Measurements from ENCODE around the gene RNF175.

Gene RNF175

DNA sequence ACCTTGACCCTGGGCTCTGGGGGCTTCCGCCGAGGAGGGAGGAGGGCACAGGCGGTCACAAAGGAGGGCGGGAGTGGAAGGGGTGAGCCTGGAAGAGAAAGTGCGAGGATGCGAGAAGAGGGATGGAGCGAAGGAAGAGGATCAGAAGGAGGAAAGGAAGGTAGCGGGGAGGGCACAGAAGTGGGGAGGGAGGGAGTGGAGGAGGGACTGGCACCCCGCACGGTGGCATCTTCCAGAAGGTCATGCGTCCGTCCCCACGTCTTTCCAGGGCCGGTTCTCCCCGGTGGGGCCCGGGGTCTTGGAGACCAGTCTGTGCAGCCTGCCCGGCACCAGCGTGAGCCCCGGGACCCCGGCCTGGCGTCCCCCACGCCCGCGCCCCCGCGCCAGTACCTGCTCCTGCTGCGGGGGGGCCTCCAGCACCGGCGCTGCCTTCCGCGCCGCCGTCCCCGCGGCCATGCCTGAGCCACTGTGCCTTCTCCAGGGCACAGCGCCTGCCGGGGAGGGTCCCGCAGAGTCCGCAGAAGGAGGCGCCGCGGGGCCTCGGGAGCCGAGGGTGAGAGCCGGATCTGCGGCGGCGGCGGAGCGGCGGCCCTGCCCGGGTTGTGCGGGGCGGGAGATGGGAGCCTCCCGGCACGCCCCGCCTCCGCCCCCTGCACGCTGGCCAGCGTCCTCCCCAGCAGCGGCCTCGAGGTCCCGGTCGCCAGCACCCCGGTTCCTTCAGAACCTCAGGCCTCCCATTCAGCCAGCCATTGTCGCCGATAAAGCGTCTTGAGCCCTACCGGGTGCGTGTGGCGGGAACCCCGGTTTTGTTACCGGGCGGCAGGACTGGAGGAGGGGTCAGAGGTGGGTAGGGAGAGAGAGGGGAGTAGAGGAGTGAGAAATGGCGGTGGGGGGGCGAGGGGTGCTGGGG lies at the start of gene RNF175:
TSS of gene RNF175 (minus strand) at position 618 of the 910 bp plus-strand sequence. CDS start at position 456, 162 bp downstream.
- no peak for FAIRE-seq

DNA sequence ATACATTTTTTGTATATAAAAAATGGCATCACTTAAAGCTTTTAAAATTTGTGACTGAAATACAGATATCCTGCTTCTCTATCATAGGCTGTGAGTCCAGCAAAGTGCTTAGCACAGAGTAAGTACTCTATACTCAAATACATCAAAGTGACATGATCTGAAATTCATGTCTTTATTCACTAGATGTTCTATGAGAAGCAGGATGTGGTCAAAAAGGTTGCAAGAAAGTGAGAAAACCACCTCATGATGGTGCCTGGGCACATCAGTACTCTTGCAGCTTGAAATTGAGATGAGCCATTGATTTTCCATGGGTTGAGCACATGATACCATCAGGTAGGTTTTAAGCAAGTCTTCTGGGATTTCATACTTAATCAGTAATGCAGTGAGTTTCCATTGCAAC lies 49.5 kb upstream of the RNF175 start:
- FAIRE-seq, result no peak

DNA sequence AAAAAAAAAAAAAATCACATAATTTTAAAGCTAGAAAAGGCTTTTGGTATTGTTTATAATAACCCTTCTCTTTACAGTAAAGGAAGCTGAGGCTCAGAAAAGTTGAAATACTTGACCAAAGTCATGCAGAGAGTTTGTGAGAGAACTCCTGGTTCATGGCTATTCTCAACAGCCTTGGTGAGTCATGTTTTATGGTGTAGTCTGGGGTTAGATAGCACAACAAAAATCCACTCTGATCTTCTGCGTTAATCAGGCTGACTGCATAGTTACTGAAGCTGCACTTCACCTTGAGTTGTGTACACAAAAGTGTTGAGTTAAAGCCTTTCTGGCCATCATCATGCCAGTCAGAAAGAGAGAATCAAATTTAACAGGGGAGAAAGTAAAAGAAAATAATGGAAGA lies 48.4 kb upstream of the RNF175 start:
- FAIRE-seq, result no peak

- FAIRE-seq, result no peak
These were observed 46.2 kb upstream of the RNF175 start for GRCh38 chr4:153806073-153806472.

- no peak for FAIRE-seq
These were observed 44.9 kb upstream of the RNF175 start for GRCh38 chr4:153804722-153805121.

DNA sequence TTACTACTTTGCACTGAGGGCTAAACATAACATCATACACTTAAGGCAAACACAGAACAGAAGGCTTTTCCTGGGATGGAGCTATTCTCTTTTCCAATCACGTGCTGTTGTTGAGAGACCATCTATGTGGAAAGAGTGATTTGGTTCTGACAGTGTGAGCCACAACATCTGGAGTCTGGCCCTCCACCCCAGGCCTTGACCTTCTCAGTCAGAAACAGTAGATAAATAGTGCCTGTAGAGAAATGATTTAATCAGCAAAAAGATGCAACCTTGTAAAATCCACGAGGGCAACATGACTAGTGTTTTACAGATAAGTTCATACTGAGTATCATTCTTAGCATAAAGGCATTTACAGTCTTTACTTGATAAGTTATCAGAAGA lies 39.9 kb upstream of the RNF175 start:
- no peak for FAIRE-seq

DNA sequence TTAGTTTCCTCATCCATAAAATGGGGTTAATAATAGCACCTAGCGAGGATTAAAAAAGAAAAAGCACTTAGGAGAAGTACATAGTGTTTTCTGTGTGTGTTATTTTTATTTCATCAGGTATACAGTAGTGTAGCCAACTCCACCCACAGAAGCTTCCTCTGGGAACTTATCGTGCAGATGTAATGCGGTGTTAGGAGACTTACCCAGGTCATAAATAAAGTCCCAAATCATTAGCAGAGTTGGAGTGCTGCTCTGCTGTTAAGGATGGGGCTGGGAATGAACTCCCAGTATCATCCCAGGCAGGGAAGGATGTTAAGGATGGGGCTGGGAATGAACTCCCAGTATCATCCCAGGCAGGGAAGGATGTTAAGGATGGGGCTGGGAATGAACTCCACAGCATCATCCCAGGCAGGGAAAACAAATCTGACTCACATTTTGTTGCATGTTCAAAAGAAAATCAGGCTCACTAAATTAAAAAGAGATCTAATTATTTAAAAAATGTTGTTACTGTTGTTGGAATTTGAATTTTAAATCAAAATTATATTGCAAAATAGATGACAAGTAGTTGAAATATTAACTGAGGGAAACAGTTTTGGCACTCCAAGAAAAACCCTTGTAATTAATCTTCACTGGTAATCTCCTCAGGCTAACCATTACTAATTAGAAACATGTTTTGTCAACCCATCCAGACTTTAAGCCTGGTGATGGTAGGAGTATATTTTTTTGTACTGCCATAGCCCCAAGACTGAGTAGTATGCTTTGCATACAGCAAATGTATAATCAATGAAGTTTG lies 39.3 kb upstream of the RNF175 start:
- FAIRE-seq, result no peak

DNA sequence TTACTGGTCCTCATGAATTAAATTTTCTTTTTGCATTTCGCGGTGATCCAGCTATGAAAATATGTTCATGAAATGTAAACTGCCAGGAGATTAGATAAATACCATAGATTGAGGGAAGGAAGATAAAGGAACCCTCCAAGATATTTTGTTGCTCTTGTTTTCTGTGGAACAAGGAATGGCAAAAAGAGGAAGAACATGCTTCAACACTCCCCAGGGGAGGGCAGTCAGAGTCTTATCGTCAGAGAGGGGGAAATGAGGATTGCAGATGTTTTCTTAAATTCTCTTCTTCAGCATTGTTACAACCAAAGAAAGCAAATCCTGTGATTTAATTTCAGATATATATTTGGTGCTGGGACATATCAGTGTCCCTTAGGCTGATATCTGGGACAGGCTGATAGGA lies 38.6 kb upstream of the RNF175 start:
- no peak for FAIRE-seq

- FAIRE-seq, result no peak
These were observed 34.2 kb upstream of the RNF175 start for GRCh38 chr4:153794006-153794405.

GRCh38 chr4:153792618-153793247 lies 32.9 kb upstream of the RNF175 start:
- no peak for FAIRE-seq

GRCh38 chr4:153791746-153792617 lies 32.2 kb upstream of the RNF175 start:
- FAIRE-seq, result no peak

GRCh38 chr4:153790962-153791551 lies 31.2 kb upstream of the RNF175 start:
- no peak for FAIRE-seq

- FAIRE-seq, result no peak
These were observed 30.7 kb upstream of the RNF175 start for GRCh38 chr4:153790500-153790865.

DNA sequence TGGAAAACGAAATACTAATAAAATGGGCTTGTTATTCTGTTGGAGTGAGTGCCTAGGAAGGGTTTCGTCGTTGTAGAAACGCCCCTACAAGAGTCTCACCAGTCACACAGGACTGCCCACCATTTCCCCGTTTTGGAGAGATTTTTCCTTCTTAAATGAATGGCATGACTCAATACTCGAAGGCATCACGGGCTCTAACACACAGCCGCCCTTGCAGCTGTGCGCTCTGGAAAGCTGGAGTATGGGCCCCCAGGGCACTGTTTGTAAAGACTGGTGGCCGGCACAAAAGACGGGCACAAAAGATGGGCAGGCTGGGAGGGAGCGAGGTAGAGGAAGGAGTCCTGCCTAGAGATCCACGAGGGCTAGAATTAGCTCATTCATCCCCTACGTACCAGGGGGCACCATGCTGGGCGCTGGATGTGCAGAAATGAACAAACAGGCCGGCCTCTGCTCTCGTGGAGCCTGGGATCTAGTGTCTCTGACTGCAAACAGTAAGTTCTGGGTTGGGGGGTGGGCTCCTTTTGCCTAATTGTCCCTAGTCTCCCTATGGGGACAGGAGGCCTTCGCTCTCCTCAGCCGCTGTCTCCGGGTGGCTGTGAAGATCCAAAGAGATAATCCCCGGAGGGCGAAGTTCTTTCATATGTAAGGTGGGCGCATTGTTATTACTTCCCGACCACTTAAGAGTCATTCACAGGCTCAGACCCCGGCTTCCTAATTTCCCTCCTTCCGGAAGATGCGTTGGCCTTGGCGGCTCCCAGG lies 30.1 kb upstream of the RNF175 start:
- FAIRE-seq, result no peak

DNA sequence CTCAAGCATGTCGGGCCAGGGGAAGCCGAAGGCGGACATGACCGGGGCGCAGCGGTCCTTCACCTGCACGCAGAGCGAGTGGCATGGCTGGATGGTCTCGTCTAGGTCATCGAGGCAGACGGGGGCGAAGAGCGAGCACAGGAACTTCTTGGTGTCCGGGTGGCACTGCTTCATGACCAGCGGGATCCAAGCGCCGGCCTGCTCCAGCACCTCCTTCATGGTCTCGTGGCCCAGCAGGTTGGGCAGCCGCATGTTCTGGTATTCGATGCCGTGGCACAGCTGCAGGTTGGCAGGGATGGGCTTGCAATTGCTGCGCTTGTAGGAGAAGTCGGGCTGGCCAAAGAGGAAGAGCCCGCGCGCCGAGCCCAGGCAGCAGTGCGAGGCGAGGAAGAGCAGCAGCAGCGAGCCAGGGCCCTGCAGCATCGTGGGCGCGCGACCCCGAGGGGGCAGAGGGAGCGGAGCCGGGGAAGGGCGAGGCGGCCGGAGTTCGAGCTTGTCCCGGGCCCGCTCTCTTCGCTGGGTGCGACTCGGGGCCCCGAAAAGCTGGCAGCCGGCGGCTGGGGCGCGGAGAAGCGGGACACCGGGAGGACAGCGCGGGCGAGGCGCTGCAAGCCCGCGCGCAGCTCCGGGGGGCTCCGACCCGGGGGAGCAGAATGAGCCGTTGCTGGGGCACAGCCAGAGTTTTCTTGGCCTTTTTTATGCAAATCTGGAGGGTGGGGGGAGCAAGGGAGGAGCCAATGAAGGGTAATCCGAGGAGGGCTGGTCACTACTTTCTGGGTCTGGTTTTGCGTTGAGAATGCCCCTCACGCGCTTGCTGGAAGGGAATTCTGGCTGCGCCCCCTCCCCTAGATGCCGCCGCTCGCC lies 28.8 kb upstream of the RNF175 start, which contains the start of gene SFRP2:
TSS of gene SFRP2 (minus strand) at position 671 of the 864 bp plus-strand sequence. CDS start at position 423, 248 bp downstream.
- FAIRE-seq, result no peak

DNA sequence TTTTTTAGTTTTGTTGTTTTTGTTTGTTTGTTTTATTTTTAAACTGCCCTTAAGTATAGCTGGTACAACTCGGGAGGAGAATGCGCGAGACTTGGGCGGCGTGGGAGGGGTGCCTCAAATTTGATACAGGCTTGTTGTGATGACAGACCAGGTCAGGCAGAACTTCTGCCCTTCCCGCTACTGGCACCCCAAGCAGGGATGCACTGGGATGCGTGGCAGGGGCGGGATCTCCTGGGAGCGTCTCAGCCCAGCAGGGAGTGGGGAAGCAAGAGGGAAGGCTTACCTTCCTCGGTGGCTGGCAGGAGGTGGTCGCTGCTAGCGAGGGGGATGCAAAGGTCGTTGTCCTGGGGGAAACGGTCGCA lies 28.2 kb upstream of the RNF175 start:
- FAIRE-seq, result no peak

DNA sequence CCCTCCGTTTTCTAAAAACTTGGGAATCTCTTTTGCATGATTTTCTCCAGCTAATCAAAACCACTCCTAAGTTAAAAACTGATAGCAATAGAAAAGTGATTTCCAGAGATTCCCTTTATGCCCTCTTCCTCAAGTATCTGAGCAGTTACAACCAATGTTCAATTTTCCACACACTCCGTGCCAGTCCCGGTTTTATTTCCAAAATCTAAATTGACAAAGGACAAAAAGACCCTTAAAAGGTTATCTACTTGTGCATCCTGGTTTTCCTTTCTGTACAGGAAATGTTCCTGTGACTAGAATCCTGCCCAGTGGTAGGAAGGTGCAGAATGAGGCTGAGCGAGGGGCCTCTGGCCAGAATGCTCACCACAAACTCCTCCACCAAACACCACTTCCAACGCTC lies 27.8 kb upstream of the RNF175 start:
- FAIRE-seq, result no peak

DNA sequence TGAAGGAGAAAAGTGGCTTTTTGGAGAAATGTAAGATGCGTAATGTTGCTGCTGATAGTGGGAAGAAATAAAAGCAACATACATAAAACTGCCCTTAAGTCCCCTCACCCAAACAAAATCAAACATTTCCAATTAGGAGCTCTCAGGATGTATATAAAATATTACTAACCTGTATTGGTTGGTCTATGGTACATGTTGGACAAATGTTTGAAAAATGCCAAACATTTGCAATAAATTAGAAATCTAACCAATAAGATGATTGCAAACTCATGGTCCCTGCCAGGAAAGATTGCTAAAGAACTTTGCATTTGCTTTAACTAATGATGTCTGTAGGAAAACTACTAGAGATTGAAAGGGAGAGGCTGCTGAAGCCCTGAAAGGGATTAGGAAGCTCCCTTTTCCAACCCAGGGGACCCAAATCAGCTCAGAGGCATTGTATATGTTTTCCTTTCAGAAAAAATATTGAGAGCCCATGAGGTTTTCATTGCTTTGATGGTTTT lies 27.3 kb upstream of the RNF175 start:
- no peak for FAIRE-seq

- FAIRE-seq, result no peak
These were observed 26.3 kb upstream of the RNF175 start for GRCh38 chr4:153785910-153786721.
